ENCODE measurements around the gene RNF39. TPM values are rescaled to one million over a fixed set of nuclear protein-coding genes. Genes with fewer than 3 reads are reported as not detected.
A peak's percentile ranks its signal among the peaks of the same experiment; 100 is the strongest.

RNF39 gene
- total and polyA plus RNA-seq, 2 experiments from 2014 or later: 0.50 to 0.94 TPM

- no peaks in the 10 kb centered on the region for H3K9me2 ChIP-seq (ENCODE audit: insufficient read depth)
- DNase-seq (ENCODE audit: low spot score) (no peak), ATAC-seq (peak; percentile 54)
- Mint-ChIP-seq H3K4me1 (peaks cover 5% of the 10 kb centered on the region; the same call in 2 of the 3 replicates), H3K27ac (no peak overlapping the region), H3K36me3 (ENCODE audit: low read depth) (no peaks in the 10 kb centered on the region), H3K27me3 (ENCODE audit: insufficient read depth, low read depth, poor library complexity) (peaks cover 21% of the 10 kb centered on the region), H3K9me3 (no peaks in the 10 kb centered on the region), H3K4me3 (no peak overlapping the region; the same call in 2 of the 3 replicates)
- H2AFZ ChIP-seq: no peak overlapping the region
- no peak for TF ChIP-seq CTCF (conservative IDR thresholded peaks at IDR 0.05; ENCODE audit: low read depth in 2 of 2)
- no peak for TF ChIP-seq CREB1 (CRISPR knock-in tag; IDR thresholded peaks at IDR 0.05; ENCODE audit: low read depth)
- no peak for TF ChIP-seq ETS1 (IDR thresholded peaks at IDR 0.05)
- H3K4me1 ChIP-seq (ENCODE audit: insufficient read depth): no peaks in the 10 kb centered on the region
- H4K20me1 ChIP-seq (replicated peaks; ENCODE audit: insufficient read depth): 0 out of 2 replicates have a peak, but pooled peaks cover 4% of the 10 kb centered on the region
- H3K36me3 ChIP-seq (ENCODE audit: insufficient read depth): no peaks in the 10 kb centered on the region
- H3K27me3 ChIP-seq (ENCODE audit: insufficient read depth): peaks cover 71% of the 10 kb centered on the region
- no peaks in the 10 kb centered on the region for H3F3A ChIP-seq (replicated peaks; ENCODE audit: low read depth)
- H3K79me2 ChIP-seq (replicated peaks; ENCODE audit: insufficient read depth): no peaks in the 10 kb centered on the region
- H3K27ac ChIP-seq (ENCODE audit: low read depth): no peak overlapping the region
- no peak overlapping the region for H3K4me3 ChIP-seq
- no peak overlapping the region for H3K4me2 ChIP-seq
Measured at GRCh38 chr6:30092852-30093543, 17.4 kb upstream of the RNF39 start.

- Histone ChIP-seq H3K9me2 (ENCODE audit: insufficient read depth) (no peaks in the 10 kb centered on the region), H3F3A (replicated peaks; ENCODE audit: low read depth) (no peaks in the 10 kb centered on the region), H4K20me1 (replicated peaks; ENCODE audit: insufficient read depth) (0 out of 2 replicates have a peak, but pooled peaks cover 4% of the 10 kb centered on the region), H3K4me1 (ENCODE audit: insufficient read depth) (no peaks in the 10 kb centered on the region), H3K36me3 (ENCODE audit: insufficient read depth) (no peaks in the 10 kb centered on the region), H2AFZ (peak overlapping the region; percentile 74), H3K27me3 (ENCODE audit: insufficient read depth) (peaks cover 61% of the 10 kb centered on the region), H3K79me2 (replicated peaks; ENCODE audit: insufficient read depth) (no peaks in the 10 kb centered on the region), H3K4me3 (no peak overlapping the region), H3K27ac (ENCODE audit: low read depth) (no peak overlapping the region), H3K4me2 (no peak overlapping the region)
- no peak overlapping the region for H3K27ac Mint-ChIP-seq
- peaks cover 4% of the 10 kb centered on the region; the same call in 2 of the 3 replicates for H3K9me3 Mint-ChIP-seq
- H3K4me1 Mint-ChIP-seq: peaks cover 5% of the 10 kb centered on the region; the same call in 2 of the 3 replicates
- no peak for DNase-seq (ENCODE audit: low spot score)
- peak; percentile 79 for ATAC-seq
- no peak overlapping the region for H3K4me3 Mint-ChIP-seq
- H3K36me3 Mint-ChIP-seq (ENCODE audit: low read depth): no peaks in the 10 kb centered on the region
- peaks cover 17% of the 10 kb centered on the region for H3K27me3 Mint-ChIP-seq (ENCODE audit: insufficient read depth, low read depth, poor library complexity)
- TF ChIP-seq REST (IDR thresholded peaks at IDR 0.05; ENCODE audit: unreplicated experiment) (no peak), ZNF331 (CRISPR knock-in tag; IDR thresholded peaks at IDR 0.05; ENCODE audit: low read depth) (no peak), ZNF462 (CRISPR knock-in tag; IDR thresholded peaks at IDR 0.05) (no peak)
Measured at GRCh38 chr6:30091577-30092381, 16.2 kb upstream of the RNF39 start.
